Liver (tissue), 2 donors: Measurements from ENCODE around the gene GRK5.

Source experiments
- YY1 ChIP-seq: IDR thresholded peaks from 2 replicates; pipeline ENCODE4 v1.6.1; 2016; ENCODE audit warnings: antibody characterized with exemption, mild to moderate bottlenecking
- TF ChIP-seq, protein P1 (sequence below): fragments of 150-350 bp; IDR thresholded peaks from 2 replicates; pipeline ENCODE4 v1.5.1; 2017; ENCODE audit warnings: improper control_type of control experiment, low read depth, low read length; ENCODE audit not compliant: missing input control
- donor health status: healthy.

DNA sequence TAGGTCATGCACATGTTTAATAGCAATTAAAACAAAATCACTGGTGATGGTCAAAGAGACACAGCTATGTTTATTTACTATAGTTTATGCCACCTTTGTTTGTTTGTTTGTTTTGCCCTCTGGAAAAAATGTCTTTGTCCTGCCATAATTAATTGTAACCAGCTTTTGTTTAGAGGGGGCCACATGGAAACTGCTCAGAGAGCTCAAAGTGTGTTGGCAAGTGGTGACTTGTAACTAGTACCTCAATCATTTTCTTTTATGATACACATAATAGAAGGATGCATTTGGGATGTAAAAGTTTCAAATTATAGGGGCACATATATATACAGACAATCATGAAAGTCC lies 40.2 kb downstream of the GRK5 start:
- TF ChIP-seq YY1, result no peak
- TF ChIP-seq, protein P1, sequence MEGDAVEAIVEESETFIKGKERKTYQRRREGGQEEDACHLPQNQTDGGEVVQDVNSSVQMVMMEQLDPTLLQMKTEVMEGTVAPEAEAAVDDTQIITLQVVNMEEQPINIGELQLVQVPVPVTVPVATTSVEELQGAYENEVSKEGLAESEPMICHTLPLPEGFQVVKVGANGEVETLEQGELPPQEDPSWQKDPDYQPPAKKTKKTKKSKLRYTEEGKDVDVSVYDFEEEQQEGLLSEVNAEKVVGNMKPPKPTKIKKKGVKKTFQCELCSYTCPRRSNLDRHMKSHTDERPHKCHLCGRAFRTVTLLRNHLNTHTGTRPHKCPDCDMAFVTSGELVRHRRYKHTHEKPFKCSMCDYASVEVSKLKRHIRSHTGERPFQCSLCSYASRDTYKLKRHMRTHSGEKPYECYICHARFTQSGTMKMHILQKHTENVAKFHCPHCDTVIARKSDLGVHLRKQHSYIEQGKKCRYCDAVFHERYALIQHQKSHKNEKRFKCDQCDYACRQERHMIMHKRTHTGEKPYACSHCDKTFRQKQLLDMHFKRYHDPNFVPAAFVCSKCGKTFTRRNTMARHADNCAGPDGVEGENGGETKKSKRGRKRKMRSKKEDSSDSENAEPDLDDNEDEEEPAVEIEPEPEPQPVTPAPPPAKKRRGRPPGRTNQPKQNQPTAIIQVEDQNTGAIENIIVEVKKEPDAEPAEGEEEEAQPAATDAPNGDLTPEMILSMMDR, result no peak
